Subcutaneous adipose tissue (tissue), 4 donors: ENCODE results near the gene TMEM117. TPM values are rescaled to one million over a fixed set of nuclear protein-coding genes. Genes with fewer than 3 reads are reported as not detected.

ENCODE experiments used
- CTCF ChIP-seq: fragments of 450-650 bp; IDR thresholded peaks from one replicate; pipeline ENCODE4 v1.5.1; 2016; ENCODE audit warnings: low read depth, mild to moderate bottlenecking, control low read depth, antibody characterized with exemption, moderate library complexity
- total RNA-seq, 4 donors: library from RNA; depleted of rRNA; stranded (reverse); fragments of >200 nt; gene quantifications; one replicate each; pipeline ENCODE4 v1.1.0, GENCODE V29; 2016

TMEM117 gene
- total RNA-seq, 4 donors from 2014 or later = 3.8 to 9.1 (median 7.6) TPM

DNA sequence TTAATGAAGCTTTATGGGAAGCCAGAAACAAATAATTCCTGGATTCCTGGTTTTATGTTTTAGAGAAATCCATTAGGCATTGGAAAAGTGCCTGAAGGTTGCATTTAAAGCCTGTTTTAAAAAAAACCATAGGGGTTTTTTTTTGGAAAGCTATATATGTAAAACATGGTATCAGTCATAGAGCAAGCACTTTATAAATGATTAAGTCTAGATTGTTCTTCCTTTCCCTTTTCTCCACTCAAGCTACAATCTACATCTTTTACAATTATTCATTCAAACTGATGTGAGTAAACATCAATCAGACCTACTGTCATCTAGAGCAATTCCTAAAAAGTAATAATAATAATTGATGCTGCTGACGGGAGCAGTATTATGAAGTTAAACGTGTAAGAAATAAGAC, 500.7 kb downstream of the TMEM117 start:
- no peak for TF ChIP-seq CTCF

GRCh38 chr12:44342371-44342770, 506.5 kb downstream of the TMEM117 start:
- TF ChIP-seq CTCF = no peak

- no peak for TF ChIP-seq CTCF
Observed at GRCh38 chr12:44347145-44347544, 511.3 kb downstream of the TMEM117 start.

DNA sequence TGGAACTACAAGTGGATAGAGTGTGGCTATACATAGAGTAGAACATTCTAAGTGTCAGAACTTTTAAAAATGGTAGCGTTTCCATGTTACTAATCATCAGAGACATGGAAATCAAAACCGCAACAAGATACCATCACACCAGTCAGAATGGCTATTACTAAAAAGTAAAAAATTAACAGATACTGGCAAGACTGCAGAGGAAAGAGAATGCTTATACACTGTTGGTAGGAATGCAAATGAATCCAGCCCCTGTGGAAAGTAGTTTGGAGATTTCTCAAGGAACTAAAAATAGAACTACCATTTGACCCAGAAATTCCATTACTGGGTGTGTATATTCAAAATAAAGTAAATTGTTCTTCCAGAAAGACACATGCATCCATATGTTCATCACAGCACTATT, 521.6 kb downstream of the TMEM117 start:
- no peak for TF ChIP-seq CTCF

- TF ChIP-seq CTCF = no peak
Observed at GRCh38 chr12:44358636-44359035, 522.8 kb downstream of the TMEM117 start.

DNA sequence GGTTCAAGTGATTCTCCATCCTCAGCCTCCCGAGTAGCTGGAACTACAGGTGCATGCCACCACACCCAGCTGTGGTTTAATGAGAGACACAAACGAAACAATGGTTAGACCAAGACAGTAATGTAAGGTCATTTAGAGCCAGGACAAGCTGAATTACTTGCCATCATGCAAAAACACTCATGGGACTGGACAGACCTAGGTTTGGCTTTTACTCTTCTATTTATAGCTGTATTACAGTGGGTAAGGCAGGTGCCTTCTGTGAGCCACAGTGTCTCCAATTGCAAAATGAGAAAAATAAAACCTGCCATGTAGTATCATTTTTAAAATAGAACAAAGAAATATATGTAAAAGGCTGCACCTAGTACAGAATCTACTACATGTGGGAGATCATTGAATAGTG, 527.1 kb downstream of the TMEM117 start:
- no peak for TF ChIP-seq CTCF

- no peak for TF ChIP-seq CTCF
Observed at GRCh38 chr12:44367136-44367535, 531.3 kb downstream of the TMEM117 start.

DNA sequence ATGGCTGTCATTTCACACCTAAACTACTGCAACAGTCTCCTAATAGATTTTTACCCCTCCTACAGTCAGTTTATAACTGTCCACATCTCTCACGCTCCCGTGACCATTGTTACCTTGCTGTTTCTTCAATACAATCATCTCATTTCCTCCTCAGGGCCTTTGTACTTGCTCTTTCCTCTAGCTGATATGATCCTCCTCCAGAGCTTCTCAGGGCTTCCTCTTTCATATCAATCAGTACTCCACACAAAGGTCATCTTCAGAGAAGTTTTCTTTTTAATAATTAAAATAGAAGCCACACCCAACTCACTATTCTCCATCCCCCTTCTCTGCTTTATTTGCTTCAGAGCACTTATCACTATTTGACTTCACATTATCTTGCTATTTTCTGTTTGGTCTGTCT, 532.0 kb downstream of the TMEM117 start:
- no peak for TF ChIP-seq CTCF
